IMR-90 (cell line): ENCODE measurements around the gene IMP3. TPM values are rescaled to one million over a fixed set of nuclear protein-coding genes. Genes with fewer than 3 reads are reported as not detected.
A peak's percentile ranks its signal among the peaks of the same experiment; 100 is the strongest.

ENCODE experiments used
- ATAC-seq: fragments of 200-7000 bp; cut with Tn5 transposase; 2 replicates; pipeline ENCODE4 v1.9.1; 2020; ENCODE audit warnings: low read depth, mild to moderate bottlenecking, moderate library complexity
- BruUV-seq: library from RNA; stranded (reverse); fragments of 400-500 nt; replicated peaks from 2 replicates; lab custom pipeline; 2021; lab: Mats Ljungman, UMichigan
- CTCF ChIA-PET: fragments of 300-600 bp; formaldehyde crosslinking; extraction: SDS; loops from one replicate; lab custom pipeline; 2021; ENCODE audit warnings: antibody characterized with exemption; lab: Yijun Ruan, JAX
- POLR2A ChIA-PET: fragments of 300-600 bp; sonication (Branson Sonifier 250); formaldehyde crosslinking; loops from one replicate; lab custom pipeline; 2022; ENCODE audit warnings: antibody characterized with exemption; ENCODE audit not compliant: unreplicated experiment; lab: Charles Lee
- DNase-seq: peaks from one replicate; pipeline ENCODE4 v3.0.0; 2013
- H2AFZ ChIP-seq: replicated peaks from 2 replicates; pipeline ENCODE3; 2013; ENCODE audit warnings: low read length, mild to moderate bottlenecking; ENCODE audit not compliant: poor library complexity
- H2AK5ac ChIP-seq: 2 replicates; pipeline ENCODE4 v1.6.1; 2013; ENCODE audit warnings: low read depth, low read length, inconsistent platforms
- H2AK9ac ChIP-seq: replicated peaks from 2 replicates; pipeline ENCODE3; 2013; ENCODE audit warnings: mild to moderate bottlenecking, low read depth, low read length, moderate library complexity; ENCODE audit not compliant: poor library complexity
- H2BK120ac ChIP-seq: 2 replicates; pipeline ENCODE4 v1.6.1; 2013; ENCODE audit warnings: low read depth, low read length, inconsistent platforms
- H2BK15ac ChIP-seq: 3 replicates; pipeline ENCODE4 v1.6.1; 2013; ENCODE audit warnings: low read depth, low read length, inconsistent platforms
- H2BK20ac ChIP-seq: 2 replicates; pipeline ENCODE4 v1.6.1; 2013; ENCODE audit warnings: low read depth, mild to moderate bottlenecking, inconsistent platforms, low read length, moderate library complexity
- H2BK5ac ChIP-seq: 2 replicates; pipeline ENCODE4 v1.6.1; 2013; ENCODE audit warnings: mild to moderate bottlenecking, low read depth, low read length, inconsistent platforms; ENCODE audit not compliant: poor library complexity, severe bottlenecking
- H3K14ac ChIP-seq: replicated peaks from 2 replicates; pipeline ENCODE4 v1.6.1; 2013; ENCODE audit warnings: low read depth, low read length, inconsistent platforms
- H3K18ac ChIP-seq: 2 replicates; pipeline ENCODE4 v1.6.1; 2013; ENCODE audit warnings: low read depth, low read length, control low read depth
- H3K23ac ChIP-seq: 2 replicates; pipeline ENCODE4 v1.6.1; 2013; ENCODE audit warnings: low read depth, low read length, inconsistent platforms
- H3K27ac ChIP-seq: 2 replicates; pipeline ENCODE4 v1.5.1; 2013; ENCODE audit warnings: mild to moderate bottlenecking, control low read depth, low read length; ENCODE audit not compliant: insufficient read depth
- H3K27me3 ChIP-seq: 2 replicates; pipeline ENCODE4 v1.6.1; 2013; ENCODE audit warnings: low read length; ENCODE audit not compliant: control insufficient read depth, insufficient read depth
- H3K36me3 ChIP-seq: 2 replicates; pipeline ENCODE4 v1.6.1; 2013; ENCODE audit warnings: low read length, mixed read lengths; ENCODE audit not compliant: control insufficient read depth, insufficient read depth
- H3K4ac ChIP-seq: 2 replicates; pipeline ENCODE4 v1.6.1; 2013; ENCODE audit warnings: low read depth, low read length, inconsistent platforms
- H3K4me1 ChIP-seq: 2 replicates; pipeline ENCODE4 v1.6.1; 2013; ENCODE audit warnings: low read length, mixed read lengths; ENCODE audit not compliant: control insufficient read depth, insufficient read depth
- H3K4me2 ChIP-seq: 2 replicates; pipeline ENCODE4 v1.6.1; 2013; ENCODE audit warnings: low read depth, mild to moderate bottlenecking, control low read depth, low read length, moderate library complexity
- H3K4me3 ChIP-seq: 2 replicates; pipeline ENCODE4 v1.5.1; 2013; ENCODE audit warnings: low read depth, mild to moderate bottlenecking, control low read depth, low read length, moderate library complexity; ENCODE audit not compliant: insufficient read depth
- H3K56ac ChIP-seq: 2 replicates; pipeline ENCODE4 v1.6.1; 2013; ENCODE audit warnings: low read length, inconsistent platforms; ENCODE audit not compliant: insufficient read depth; ENCODE audit errors: extremely low read depth
- H3K79me1 ChIP-seq, 2 experiments: 2 replicates each; pipeline ENCODE4 v1.6.1; 2013; ENCODE audit warnings: low read length in 2 of 2, inconsistent platforms in 1 of 2, low read depth in 1 of 2
- H3K9ac ChIP-seq: 2 replicates; pipeline ENCODE4 v1.6.1; 2013; ENCODE audit warnings: low read depth, low read length, control low read depth
- H3K9me1 ChIP-seq: 2 replicates; pipeline ENCODE4 v1.6.1; 2013; ENCODE audit warnings: low read length, inconsistent platforms; ENCODE audit not compliant: insufficient read depth
- H3K9me3 ChIP-seq: 2 replicates; pipeline ENCODE4 v1.6.1; 2013; ENCODE audit warnings: low read length; ENCODE audit not compliant: control insufficient read depth, insufficient read depth
- H4K20me1 ChIP-seq: 2 replicates; pipeline ENCODE4 v1.6.1; 2013; ENCODE audit warnings: low read length, inconsistent platforms; ENCODE audit not compliant: insufficient read depth
- H4K5ac ChIP-seq: 2 replicates; pipeline ENCODE4 v1.6.1; 2013; ENCODE audit warnings: mild to moderate bottlenecking, low read depth, low read length, control low read depth
- H4K8ac ChIP-seq, 2 experiments: 2 replicates each; pipeline ENCODE4 v1.6.1; 2013; ENCODE audit warnings: low read depth in 2 of 2, low read length in 2 of 2, control low read depth in 1 of 2, inconsistent platforms in 1 of 2
- H4K91ac ChIP-seq: 2 replicates; pipeline ENCODE4 v1.6.1; 2013; ENCODE audit warnings: low read depth, low read length, inconsistent platforms; ENCODE audit not compliant: insufficient read depth
- POLR2A ChIP-seq: IDR thresholded peaks from 2 replicates; pipeline ENCODE4 v1.6.1; 2012; ENCODE audit warnings: mild to moderate bottlenecking, low read depth, low read length
- RCOR1 ChIP-seq: IDR thresholded peaks from 2 replicates; pipeline ENCODE4 v1.6.1; 2012; ENCODE audit warnings: mild to moderate bottlenecking, low read length, improper control_type of control experiment; ENCODE audit not compliant: insufficient replicate concordance
- RFX5 ChIP-seq: IDR thresholded peaks from 2 replicates; pipeline ENCODE4 v1.8.0; 2012; ENCODE audit warnings: low read depth, mild to moderate bottlenecking, low read length, moderate library complexity
- WGBS, 2 experiments: methylation state at CpG; one replicate each; pipeline versions ENCODE4 v1.1.5 to v1.1.7; 2013; ENCODE audit warnings: missing lambda C conversion rate in 2 of 2; ENCODE audit not compliant: insufficient read length in 1 of 2; ENCODE audit errors: extremely low coverage in 2 of 2; 5-methylcytosine and 5-hydroxymethylcytosine counted together
- dilution Hi-C: fragments of 300-500 bp; cut with HindIII; formaldehyde crosslinking; loops from one replicate; pipeline ENCODE4 v1.14.3; 2018; ENCODE audit warnings: low sequenced_read_pairs; ENCODE audit not compliant: unreplicated experiment
- in situ Hi-C: fragments of 300-500 bp; cut with MboI; formaldehyde crosslinking; loops from 3 replicates; pipeline ENCODE4 v1.14.3; 2019; ENCODE audit warnings: low sequenced_read_pairs, inconsistent platforms, mixed read lengths
- intact Hi-C: fragments of 100-400 bp; cut with micrococcal nuclease; formaldehyde crosslinking; loops from 2 replicates; pipeline ENCODE4 v1.10.0; 2022
- polyA plus RNA-seq, 3 experiments: library from polyadenylated mRNA; depleted of rRNA; stranded (reverse); fragments of >200 nt; gene quantifications; 2 replicates each; pipeline ENCODE4 v1.2.3, GENCODE V29; 2012; ENCODE audit warnings: low replicate concordance in 1 of 3
- total RNA-seq: library from RNA; depleted of rRNA; stranded (reverse); fragments of >200 nt; gene quantifications from 2 replicates; pipeline ENCODE4 v1.2.3, GENCODE V29; 2012

IMP3 gene
- total and polyA plus RNA-seq, 2 of the 4 experiments (the other 2 are of a cell fraction): 42.1 to 59.3 TPM

GRCh38 chr15:75637245-75638009 is 2.6 kb downstream of the IMP3 start:
- Histone ChIP-seq H3K14ac (no peak overlapping the region), H2AK5ac (no peak overlapping the region), H4K8ac (0 out of 4 replicates have a peak overlapping the region, but pooled peaks of 1 of the 2 experiments have one; percentile 13), H3K4me2 (peak overlapping the region; percentile 47), H3K27ac (no peak overlapping the region), H2BK20ac (no peak overlapping the region), H2BK5ac (no peak overlapping the region), H3K4me3 (no peak overlapping the region), H3K36me3 (no peaks in the 10 kb centered on the region), H3K27me3 (no peaks in the 10 kb centered on the region), H3K9me1 (0 out of 2 replicates have a peak, but pooled peaks cover 4% of the 10 kb centered on the region), H2AK9ac (no peak overlapping the region), H2AFZ (no peak overlapping the region), H3K4ac (no peak overlapping the region), H3K79me1 (peaks cover 13 to 45% of the 10 kb centered on the region in 2 experiments), H3K9me3 (no peaks in the 10 kb centered on the region), H4K20me1 (peaks cover 24% of the 10 kb centered on the region), H4K91ac (no peak overlapping the region), H3K9ac (no peak overlapping the region), H3K23ac (0 out of 2 replicates have a peak overlapping the region, but pooled peaks have one; percentile 52), H4K5ac (no peak overlapping the region), H3K18ac (no peak overlapping the region), H3K56ac (no peak overlapping the region), H2BK15ac (no peak overlapping the region), H3K4me1 (peaks cover 4% of the 10 kb centered on the region; the same call in 1 of the 2 replicates), H2BK120ac (no peak overlapping the region)
- POLR2A ChIA-PET: interaction anchor here (1.3 kb wide), 1 partner anchor 10 kb away, joined by 4 read pairs; no protein-coding TSS in a partner anchor
- WGBS, 2 experiments: 80% methylated on average over 2 of the region's 4 CpGs; no CpG with 5 or more reads in 1 of the 2 experiments
- dilution Hi-C loops: no loop called here
- no TSS peak for BruUV-seq
- intact Hi-C loops: loop anchor here (1.0 to 5.0 kb wide), 4 partner anchors 23 to 185 kb away; partner anchors contain the start of gene SIN3A
- in situ Hi-C loops: loop anchor here (5.0 kb wide), 1 partner anchor 45 kb away; no protein-coding TSS in a partner anchor
- no peak for TF ChIP-seq RCOR1
- no peak for TF ChIP-seq RFX5
- peak; percentile 34; the same call in 1 of the 2 replicates for TF ChIP-seq POLR2A
- DNase-seq: no peak
- CTCF ChIA-PET: interaction anchor here (0.8 to 1.5 kb wide), 6 partner anchors 9 to 17 kb away, joined by 3 to 7 read pairs (median 3); partner anchors contain the start of genes SNUPN and SNX33
- no peak for ATAC-seq
